Lung (tissue), 12 donors: ENCODE results near the gene NTM. TPM values are rescaled to one million over a fixed set of nuclear protein-coding genes. Genes with fewer than 3 reads are reported as not detected.

Experiments
- ATAC-seq: fragments of 200-7000 bp; cut with Tn5 transposase; one replicate; pipeline ENCODE4 v1.9.1; 2020; ENCODE audit warnings: moderate number of reproducible peaks; ENCODE audit not compliant: insufficient read depth, low FRiP score
- DNase-seq, 3 donors: peaks; one replicate each; pipeline ENCODE4 v3.0.0-alpha.2; 2013 to 2017
- H3K27ac ChIP-seq, 2 donors: one replicate each; pipeline ENCODE4 v1.5.1; 2013; ENCODE audit warnings: mild to moderate bottlenecking in 2 of 2, moderate library complexity in 2 of 2, control low read depth in 1 of 2, inconsistent platforms in 1 of 2, low read depth in 1 of 2, low read length in 1 of 2
- H3K27me3 ChIP-seq, 3 donors: one replicate each; pipeline ENCODE4 v1.5.1; 2013; ENCODE audit warnings: low read length in 2 of 3; ENCODE audit not compliant: control insufficient read depth in 3 of 3, insufficient read depth in 3 of 3
- H3K36me3 ChIP-seq, 4 donors: one replicate each; pipeline ENCODE4 v1.5.1; 2013; ENCODE audit warnings: low read length in 4 of 4, mild to moderate bottlenecking in 1 of 4, moderate library complexity in 1 of 4; ENCODE audit not compliant: control insufficient read depth in 4 of 4, insufficient read depth in 4 of 4
- H3K4me1 ChIP-seq, 5 donors: one replicate each; pipeline ENCODE4 v1.5.1; 2013; ENCODE audit warnings: low read length in 5 of 5, mild to moderate bottlenecking in 2 of 5, moderate library complexity in 1 of 5; ENCODE audit not compliant: control insufficient read depth in 5 of 5, insufficient read depth in 5 of 5
- H3K4me3 ChIP-seq: one replicate; pipeline ENCODE4 v1.5.1; 2013; ENCODE audit warnings: mild to moderate bottlenecking, control low read depth, moderate library complexity
- H3K9ac ChIP-seq, 2 donors: one replicate each; pipeline ENCODE4 v1.5.1; 2013; ENCODE audit warnings: low read length in 2 of 2, control low read depth in 1 of 2; ENCODE audit not compliant: insufficient read depth in 1 of 2
- H3K9me3 ChIP-seq, 4 donors: one replicate each; pipeline ENCODE4 v1.5.1; 2013; ENCODE audit warnings: low read length in 3 of 4, mild to moderate bottlenecking in 1 of 4, moderate library complexity in 1 of 4; ENCODE audit not compliant: control insufficient read depth in 4 of 4, insufficient read depth in 3 of 4
- CTCF ChIP-seq: IDR thresholded peaks from 2 replicates; pipeline ENCODE4 v1.5.1; 2012; ENCODE audit warnings: mild to moderate bottlenecking; ENCODE audit errors: control extremely low read depth, extremely low read depth
- WGBS, 2 donors: extraction: QIAGEN DNeasy Blood & Tissue Kit; methylation state at CpG; one replicate each; pipeline ENCODE4 v1.1.7; 2013; 5-methylcytosine and 5-hydroxymethylcytosine counted together
- polyA plus RNA-seq, 2 donors: library from polyadenylated mRNA; stranded (reverse); fragments of 200-250 nt; gene quantifications; one replicate each; pipeline ENCODE4 v1.2.1, GENCODE V29; 2013
- total RNA-seq, 2 donors: library from RNA; depleted of rRNA in 1 of 2; stranded (reverse); fragments of >200 nt in 1 of 2; gene quantifications; one replicate each; pipeline ENCODE4 v1.2.1, GENCODE V29; 2014 to 2021
- donor health status: control.
- donor health status: control.
- donor health status: Bipolar disorder and iron deficiency.
- donor health status: healthy.
- donor health status: DM: yes; HTN: yes; CAD: no.

The NTM gene
- total and polyA plus RNA-seq, 4 donors, result 0.39 to 30.9 (median 7.2) TPM

GRCh38 chr11:131979364-131979763, 608.9 kb downstream of the NTM start:
- Histone ChIP-seq H3K9me3 (peaks cover 0 to 1% (median 0%) of the 10 kb centered on the region in 4 donors), H3K36me3 (no peaks in the 10 kb centered on the region), H3K9ac (no peak overlapping the region), H3K4me1 (peaks cover 0 to 8% (median 0%) of the 10 kb centered on the region in 5 donors), H3K27ac (no peak overlapping the region), H3K4me3 (no peak overlapping the region), H3K27me3 (no peaks in the 10 kb centered on the region)
- no peak for DNase-seq
- no peak for ATAC-seq
- 89 to 92% methylated on average over 3 of the region's 3 CpGs for WGBS, 2 donors
- TF ChIP-seq CTCF, result no peak

- no peaks in the 10 kb centered on the region for H3K36me3 ChIP-seq
- ATAC-seq, result no peak
- 87 to 94% methylated on average over 3 of the region's 3 CpGs for WGBS, 2 donors
Measured at GRCh38 chr11:131980199-131980598, 609.8 kb downstream of the NTM start.

GRCh38 chr11:131980888-131981668, 610.7 kb downstream of the NTM start:
- DNase-seq (no peak), ATAC-seq (no peak)
- Histone ChIP-seq H3K9ac (no peak overlapping the region), H3K4me1 (peaks cover 0 to 18% (median 9%) of the 10 kb centered on the region in 5 donors), H3K4me3 (no peak overlapping the region), H3K36me3 (no peaks in the 10 kb centered on the region), H3K9me3 (peaks cover 0 to 1% (median 0%) of the 10 kb centered on the region in 4 donors), H3K27ac (no peak overlapping the region), H3K27me3 (no peaks in the 10 kb centered on the region)
- WGBS, 2 donors, result 74 to 80% methylated on average over 11 of the region's 11 CpGs
- no peak for TF ChIP-seq CTCF

More at GRCh38 chr11:131980199-131980598, 609.8 kb downstream of the NTM start:
- Histone ChIP-seq H3K4me1 (peaks cover 0 to 12% (median 4%) of the 10 kb centered on the region in 5 donors), H3K9ac (no peak overlapping the region), H3K27me3 (no peaks in the 10 kb centered on the region), H3K4me3 (no peak overlapping the region), H3K27ac (no peak overlapping the region), H3K9me3 (peaks cover 0 to 1% (median 0%) of the 10 kb centered on the region in 4 donors)
- DNase-seq, result no peak
- TF ChIP-seq CTCF, result no peak
